HG02870 (cell line): ENCODE measurements around the gene FERMT3.

ENCODE experiments used
- ATAC-seq: cut with Tn5 transposase; IDR thresholded peaks from one replicate; pipeline ENCODE4 v1.9.1; 2021; ENCODE audit warnings: mild to moderate bottlenecking, moderate library complexity; ENCODE audit not compliant: unreplicated experiment

The FERMT3 gene

GRCh38 chr11:64219354-64219684 is 12.8 kb downstream of the FERMT3 start:
- ATAC-seq, result no peak

- ATAC-seq, result no peak
Observed at GRCh38 chr11:64219755-64220154, 13.2 kb downstream of the FERMT3 start.

- ATAC-seq, result no peak
Observed at GRCh38 chr11:64220271-64220670, 13.8 kb downstream of the FERMT3 start.

- no peak for ATAC-seq
Observed at GRCh38 chr11:64220798-64221197, 14.3 kb downstream of the FERMT3 start.

GRCh38 chr11:64222651-64223000 is 16.1 kb downstream of the FERMT3 start:
- no peak for ATAC-seq

- ATAC-seq, result no peak
Observed at GRCh38 chr11:64223001-64223651, 16.6 kb downstream of the FERMT3 start.

- no peak for ATAC-seq
Observed at GRCh38 chr11:64224151-64224890, 17.8 kb downstream of the FERMT3 start.

- ATAC-seq, result no peak
Observed at GRCh38 chr11:64224891-64225607, 18.5 kb downstream of the FERMT3 start.

- ATAC-seq, result no peak
Observed at GRCh38 chr11:64225608-64226506, 19.3 kb downstream of the FERMT3 start, which contains the start of the genes NUDT22 and TRPT1. Gene NUDT22 (plus strand): TSS chr11:64226274. CDS start chr11:64226653, 379 bp downstream. Gene TRPT1 (minus strand): TSS chr11:64226186. CDS start chr11:64225860, 326 bp downstream.

- no peak for ATAC-seq
Observed at GRCh38 chr11:64226507-64227051, 20.1 kb downstream of the FERMT3 start.

GRCh38 chr11:64227405-64227956 is 21.0 kb downstream of the FERMT3 start:
- ATAC-seq, result no peak

- no peak for ATAC-seq
Observed at GRCh38 chr11:64229090-64229743, 22.7 kb downstream of the FERMT3 start.

GRCh38 chr11:64229744-64230170 is 23.2 kb downstream of the FERMT3 start:
- no peak for ATAC-seq

GRCh38 chr11:64230171-64230984 is 23.9 kb downstream of the FERMT3 start, which contains the start of gene DNAJC4:
Gene DNAJC4 (plus strand): TSS chr11:64230548. CDS start chr11:64230855, 307 bp downstream.
- peak; percentile 46 for ATAC-seq

GRCh38 chr11:64230985-64231365 is 24.5 kb downstream of the FERMT3 start:
- no peak for ATAC-seq

- no peak for ATAC-seq
Observed at GRCh38 chr11:64231546-64231945, 25.0 kb downstream of the FERMT3 start.

GRCh38 chr11:64232182-64232966 is 25.9 kb downstream of the FERMT3 start:
- no peak for ATAC-seq

- ATAC-seq, result no peak
Observed at GRCh38 chr11:64232967-64233315, 26.4 kb downstream of the FERMT3 start.
